ENCODE measurements around the gene FYCO1. TPM values are rescaled to one million over a fixed set of nuclear protein-coding genes. Genes with fewer than 3 reads are reported as not detected.
A peak's percentile ranks its signal among the peaks of the same experiment; 100 is the strongest.
"Not testable (repeated sequence)": the region's sequence is repeated elsewhere in the genome, so short reads cannot be mapped to it uniquely, and the experiment has no call there.

Gene FYCO1
- total RNA-seq (2014; rRNA removed): 15.4 and 16.9 TPM in 2 replicates
- percentile 79 among the genes with signal in this experiment for Bru-seq, nascent RNA
- percentile 70 among the genes with signal in this experiment for BruChase-seq, experiment 1, labeled RNA remaining after a 6-hour chase
- percentile 74 among the genes with signal in this experiment for BruChase-seq, experiment 2, labeled RNA remaining after a 2-hour chase
- long read RNA-seq, full-length matches to known transcripts: 1 of 38 reads
- long read RNA-seq, partial matches to known transcripts: 4 of 38 reads
- long read RNA-seq, other reads (novel, unspliced or antisense): 33 of 38 reads

GRCh38 chr3:45995236-45996192 is at the start of gene FYCO1:
FYCO1 (minus strand) TSS chr3:45995824; CDS start chr3:45984910, 10,914 bp downstream.
- Histone ChIP-seq H3F3A (ENCODE audit: low read length, unreplicated experiment) (no peaks in the 10 kb centered on the region), H2AFZ (ENCODE audit: low read length) (peak within 1 kb of the TSS; percentile 98), H3K27me3 (ENCODE audit: low read length) (no peaks in the 10 kb centered on the region), H3K9ac (ENCODE audit: low read length) (peak within 1 kb of the TSS; percentile 95), H3K4me1 (ENCODE audit: insufficient read depth, low read length) (peaks cover 19% of the 10 kb centered on the region), H3K27ac (ENCODE audit: low read length) (peak within 1 kb of the TSS; percentile 53), H3K4me3 (ENCODE audit: low read length) (peak within 1 kb of the TSS; percentile 100), H3K9me3 (ENCODE audit: low read length) (no peaks in the 10 kb centered on the region), H3K4me2 (ENCODE audit: low read length) (peak within 1 kb of the TSS; percentile 99), H3K79me2 (ENCODE audit: low read length) (peaks cover 37% of the 10 kb centered on the region), H4K20me1 (ENCODE audit: low read length) (no peaks in the 10 kb centered on the region), H3K9me2 (replicated peaks; ENCODE audit: low read length) (no peaks in the 10 kb centered on the region), H3K36me3 (ENCODE audit: low read depth, low read length) (no peaks in the 10 kb centered on the region)
- peak; percentile 85 for DNase-seq
- ChIA-PET POLR2A (ENCODE audit: unreplicated experiment) (interaction anchor here (0.6 to 0.7 kb wide), 2 partner anchors 70 to 412 kb away, joined by 3 read pairs; no protein-coding TSS in a partner anchor), CTCF (no interaction called here)
- ATAC-seq: peak; percentile 98
- intact Hi-C loops (cut with micrococcal nuclease): loop anchor here (1.0 kb wide), 1 partner anchor 9 kb away; no protein-coding TSS in a partner anchor
- TF ChIP-seq EZH2 (IDR thresholded peaks at IDR 0.05; ENCODE audit: low read length, unreplicated experiment): no peak
- no peak for TF ChIP-seq CTCF (conservative IDR thresholded peaks at IDR 0.05; ENCODE audit: low read depth, low read length)
- no peak for TF ChIP-seq EZH2phosphoT487 (IDR thresholded peaks at IDR 0.05; ENCODE audit: borderline replicate concordance, low read length)
- BruUV-seq (replicated peaks): TSS peak; percentile 75

- H4K20me1 ChIP-seq (ENCODE audit: low read length): no peaks in the 10 kb centered on the region
- POLR2A ChIA-PET (ENCODE audit: unreplicated experiment): no interaction called here
- CTCF ChIA-PET: no interaction called here
- H3F3A ChIP-seq (ENCODE audit: low read length, unreplicated experiment): no peaks in the 10 kb centered on the region
- TF ChIP-seq EZH2phosphoT487 (IDR thresholded peaks at IDR 0.05; ENCODE audit: borderline replicate concordance, low read length) (no peak), CTCF (conservative IDR thresholded peaks at IDR 0.05; ENCODE audit: low read depth, low read length) (no peak), EZH2 (IDR thresholded peaks at IDR 0.05; ENCODE audit: low read length, unreplicated experiment) (no peak)
- H3K4me2 ChIP-seq (ENCODE audit: low read length): no peak overlapping the region
- intact Hi-C loops (cut with micrococcal nuclease): no loop called here
- no peak overlapping the region for H2AFZ ChIP-seq (ENCODE audit: low read length)
- no peaks in the 10 kb centered on the region for H3K9me3 ChIP-seq (ENCODE audit: low read length)
- ATAC-seq (no peak), DNase-seq (no peak)
- no peak overlapping the region for H3K9ac ChIP-seq (ENCODE audit: low read length)
- H3K36me3 ChIP-seq (ENCODE audit: low read depth, low read length): no peaks in the 10 kb centered on the region
- H3K9me2 ChIP-seq (replicated peaks; ENCODE audit: low read length): no peaks in the 10 kb centered on the region
- H3K27ac ChIP-seq (ENCODE audit: low read length): no peak overlapping the region
- BruUV-seq (replicated peaks): no TSS peak
- H3K27me3 ChIP-seq (ENCODE audit: low read length): no peaks in the 10 kb centered on the region
- no peaks in the 10 kb centered on the region for H3K4me1 ChIP-seq (ENCODE audit: insufficient read depth, low read length)
- no peak overlapping the region for H3K4me3 ChIP-seq (ENCODE audit: low read length)
- no peaks in the 10 kb centered on the region for H3K79me2 ChIP-seq (ENCODE audit: low read length)
Measured at GRCh38 chr3:46038916-46039315, 43.3 kb upstream of the FYCO1 start.

- H3K9me2 ChIP-seq (replicated peaks; ENCODE audit: low read length); H2AFZ ChIP-seq (ENCODE audit: low read length); ATAC-seq; H3K27me3 ChIP-seq (ENCODE audit: low read length); H3K4me1 ChIP-seq (ENCODE audit: insufficient read depth, low read length); H3K36me3 ChIP-seq (ENCODE audit: low read depth, low read length); intact Hi-C loops (cut with micrococcal nuclease); H3K4me2 ChIP-seq (ENCODE audit: low read length); H4K20me1 ChIP-seq (ENCODE audit: low read length); DNase-seq; POLR2A ChIA-PET (ENCODE audit: unreplicated experiment); CTCF ChIA-PET; H3K79me2 ChIP-seq (ENCODE audit: low read length); H3F3A ChIP-seq (ENCODE audit: low read length, unreplicated experiment); H3K9ac ChIP-seq (ENCODE audit: low read length); H3K27ac ChIP-seq (ENCODE audit: low read length); BruUV-seq (replicated peaks); H3K9me3 ChIP-seq (ENCODE audit: low read length); H3K4me3 ChIP-seq (ENCODE audit: low read length): not testable (repeated sequence)
Measured at GRCh38 chr3:46038071-46038470, 42.4 kb upstream of the FYCO1 start.

Data from PC-3 (cell line).